ENCODE data around the gene ATP5F1B. TPM values are rescaled to one million over a fixed set of nuclear protein-coding genes. Genes with fewer than 3 reads are reported as not detected.

Gene ATP5F1B
- total and polyA plus RNA-seq, 9 of the 15 experiments (the other 6 are each of a cell fraction or from before 2014, with no cell fraction given), result 908 to 3,125 (median 1,482) TPM

- TF ChIP-seq ZNF224 (CRISPR knock-in tag; IDR thresholded peaks at IDR 0.05) (no peak), NKRF (IDR thresholded peaks at IDR 0.05; ENCODE audit: borderline replicate concordance) (no peak; the same call in 1 of the 2 replicates), KDM2B (CRISPR knock-in tag; IDR thresholded peaks at IDR 0.05) (no peak), SP2 (IDR thresholded peaks at IDR 0.05; ENCODE audit: extremely low read depth, low read depth, low read length, poor library complexity, severe bottlenecking) (no peak), ZNF431 (CRISPR knock-in tag; IDR thresholded peaks at IDR 0.05) (no peak), POLR2A (conservative IDR thresholded peaks at IDR 0.05) (no peak; the same call in 1 of the 2 replicates), OTX1 (CRISPR knock-in tag; IDR thresholded peaks at IDR 0.05) (no peak), PML (IDR thresholded peaks at IDR 0.05; ENCODE audit: low read length) (0 out of 2 replicates have a peak, but pooled peaks have one; percentile 8), PHF8 (IDR thresholded peaks at IDR 0.05; ENCODE audit: borderline replicate concordance, low read length) (peak; percentile 36; the same call in 1 of the 2 replicates), ZNF263 (CRISPR knock-in tag; IDR thresholded peaks at IDR 0.05; ENCODE audit: borderline replicate concordance) (peak; percentile 67; the same call in 1 of the 2 replicates), HDAC1 (IDR thresholded peaks at IDR 0.05) (peak in 1 of 2 experiments; percentile 27; a peak in 2 of 4 replicates), ZNF253 (CRISPR knock-in tag; conservative IDR thresholded peaks at IDR 0.05) (no peak), LCOR (CRISPR knock-in tag; IDR thresholded peaks at IDR 0.05) (0 out of 2 replicates have a peak, but pooled peaks have one; percentile 48), ETV1 (tag; conservative IDR thresholded peaks at IDR 0.05; ENCODE audit: low read depth) (no peak), TRIM25 (IDR thresholded peaks at IDR 0.05; ENCODE audit: borderline replicate concordance) (no peak), MTA2 (IDR thresholded peaks at IDR 0.05; ENCODE audit: low read depth) (no peak), CTCF (IDR thresholded peaks at IDR 0.05 in 2 of 3, conservative IDR thresholded peaks at IDR 0.05 in 1 of 3; ENCODE audit: insufficient read depth in 2 of 3, low read depth in 1 of 3, low read length in 3 of 3) (peak; percentile 63 to 80 (median 76)), JUND (IDR thresholded peaks at IDR 0.05; ENCODE audit: borderline replicate concordance, low read depth, low read length) (peak; percentile 37; the same call in 1 of the 2 replicates), JUND (tag; IDR thresholded peaks at IDR 0.05; ENCODE audit: borderline replicate concordance, low read depth, low read length) (no peak; the same call in 2 of the 3 replicates)
- TF ChIP-seq, protein P1, sequence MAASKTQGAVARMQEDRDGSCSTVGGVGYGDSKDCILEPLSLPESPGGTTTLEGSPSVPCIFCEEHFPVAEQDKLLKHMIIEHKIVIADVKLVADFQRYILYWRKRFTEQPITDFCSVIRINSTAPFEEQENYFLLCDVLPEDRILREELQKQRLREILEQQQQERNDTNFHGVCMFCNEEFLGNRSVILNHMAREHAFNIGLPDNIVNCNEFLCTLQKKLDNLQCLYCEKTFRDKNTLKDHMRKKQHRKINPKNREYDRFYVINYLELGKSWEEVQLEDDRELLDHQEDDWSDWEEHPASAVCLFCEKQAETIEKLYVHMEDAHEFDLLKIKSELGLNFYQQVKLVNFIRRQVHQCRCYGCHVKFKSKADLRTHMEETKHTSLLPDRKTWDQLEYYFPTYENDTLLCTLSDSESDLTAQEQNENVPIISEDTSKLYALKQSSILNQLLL (CRISPR knock-in tag; IDR thresholded peaks at IDR 0.05; ENCODE audit: borderline replicate concordance), result no peak
These were observed 10.7 kb downstream of the ATP5F1B start (continued) for GRCh38 chr12:56634837-56635791.
